AG04449 (cell line): ENCODE measurements around the gene CD37.

ENCODE experiments used
- CTCF ChIA-PET: fragments of 350-600 bp; formaldehyde crosslinking; extraction: SDS; loops from one replicate; lab custom pipeline; 2021; ENCODE audit warnings: antibody characterized with exemption; lab: Yijun Ruan, JAX
- POLR2A ChIA-PET: fragments of 400-600, 350-600 bp; formaldehyde crosslinking; extraction: SDS; loops from one replicate; lab custom pipeline; 2020; ENCODE audit warnings: antibody characterized with exemption, inconsistent platforms; lab: Yijun Ruan, JAX
- DNase-seq: peaks from one replicate; pipeline ENCODE4 v3.0.0-alpha.2; 2010; ENCODE audit warnings: low read depth, low spot score
- H3K4me3 ChIP-seq: 2 replicates; pipeline ENCODE4 v1.5.1; 2011; ENCODE audit warnings: low read depth, mild to moderate bottlenecking, control low read depth, low read length
- CTCF ChIP-seq: IDR thresholded peaks from one replicate; pipeline ENCODE4 v1.5.1; 2011; ENCODE audit warnings: mild to moderate bottlenecking, moderate library complexity, low read length, control low read depth, inconsistent platforms; ENCODE audit not compliant: insufficient read depth; ENCODE audit errors: missing control alignments

CD37 gene

GRCh38 chr19:49339301-49340068 is 4.3 kb downstream of the CD37 start:
- ChIA-PET POLR2A (no interaction called here), CTCF (interaction anchor here (0.7 to 2.2 kb wide), 6 partner anchors 9 to 38 kb away, joined by 3 to 10 read pairs (median 4); no protein-coding TSS in a partner anchor)
- H3K4me3 ChIP-seq: no peak overlapping the region; the same call in 1 of the 2 replicates
- DNase-seq: no peak
- TF ChIP-seq CTCF: no peak

- TF ChIP-seq CTCF: no peak
- no peak for DNase-seq
- ChIA-PET CTCF (interaction anchor here (0.9 to 2.2 kb wide), 6 partner anchors 8 to 230 kb away, joined by 3 to 10 read pairs (median 4); no protein-coding TSS in a partner anchor), POLR2A (no interaction called here)
- H3K4me3 ChIP-seq: no peak overlapping the region
Measured at GRCh38 chr19:49340069-49340864, 5.1 kb downstream of the CD37 start.

- no peak overlapping the region for H3K4me3 ChIP-seq
- DNase-seq: no peak
- CTCF ChIA-PET: interaction anchor here (1.0 to 2.8 kb wide), 3 partner anchors 14 to 229 kb away, joined by 3 to 7 read pairs (median 5); no protein-coding TSS in a partner anchor
- POLR2A ChIA-PET: interaction anchor here (0.6 kb wide), 1 partner anchor 238 kb away, joined by 3 read pairs; no protein-coding TSS in a partner anchor
- no peak for TF ChIP-seq CTCF
Measured at GRCh38 chr19:49340865-49341718, 5.9 kb downstream of the CD37 start.

GRCh38 chr19:49342291-49342721 is 7.1 kb downstream of the CD37 start:
- POLR2A ChIA-PET: no interaction called here
- CTCF ChIA-PET: interaction anchor here (0.7 to 2.8 kb wide), 3 partner anchors 9 to 41 kb away, joined by 3 to 7 read pairs (median 6); no protein-coding TSS in a partner anchor
- no peak for TF ChIP-seq CTCF
- H3K4me3 ChIP-seq: no peak overlapping the region
- no peak for DNase-seq

- ChIA-PET CTCF (interaction anchor here (0.7 to 2.8 kb wide), 3 partner anchors 10 to 41 kb away, joined by 3 to 7 read pairs (median 6); no protein-coding TSS in a partner anchor), POLR2A (no interaction called here)
- no peak overlapping the region for H3K4me3 ChIP-seq
- TF ChIP-seq CTCF: no peak
- no peak for DNase-seq
Measured at GRCh38 chr19:49343123-49343522, 7.9 kb downstream of the CD37 start.
